Keratinocyte (primary cell): ENCODE data around the gene RER1. TPM values are rescaled to one million over a fixed set of nuclear protein-coding genes. Genes with fewer than 3 reads are reported as not detected.

Experiments used
- DNase-seq: peaks from one replicate; pipeline ENCODE4 v3.0.0-alpha.2; 2011; ENCODE audit warnings: low read depth, missing footprints, low spot score
- FAIRE-seq: peaks from 2 replicates; lab custom pipeline; 2011; peaks lifted over from hg19 to GRCh38; lab: Jason Lieb, UNC
- H2AFZ ChIP-seq: 2 replicates; pipeline ENCODE4 v1.6.0; 2012; ENCODE audit warnings: low read length, control low read depth, inconsistent platforms; ENCODE audit not compliant: control insufficient read depth
- H3K27ac ChIP-seq: 2 replicates; pipeline ENCODE4 v1.5.1; 2011; ENCODE audit warnings: low read length; ENCODE audit not compliant: control insufficient read depth, insufficient read depth
- H3K27me3 ChIP-seq: 3 replicates; pipeline ENCODE4 v1.6.0; 2011; ENCODE audit warnings: low read length; ENCODE audit not compliant: control insufficient read depth, insufficient read depth; ENCODE audit errors: extremely low read depth
- H3K36me3 ChIP-seq, 2 experiments: 2 replicates in 1 of 2; 3 replicates in 1 of 2; pipeline ENCODE4 v1.5.1; 2011; ENCODE audit warnings: low read length in 2 of 2, mild to moderate bottlenecking in 1 of 2; ENCODE audit not compliant: control insufficient read depth in 2 of 2, insufficient read depth in 2 of 2; ENCODE audit errors: extremely low read depth in 1 of 2
- H3K4me1 ChIP-seq: 3 replicates; pipeline ENCODE4 v1.5.1; 2011; ENCODE audit warnings: low read length; ENCODE audit not compliant: control insufficient read depth, insufficient read depth; ENCODE audit errors: extremely low read depth
- H3K4me2 ChIP-seq: 3 replicates; pipeline ENCODE4 v1.6.0; 2011; ENCODE audit warnings: low read depth, low read length; ENCODE audit not compliant: control insufficient read depth, insufficient read depth; ENCODE audit errors: extremely low read depth
- H3K4me3 ChIP-seq, 3 experiments: fragments of 200-600 bp in 1 of 3; sonication (generic) in 1 of 3; 2 replicates in 2 of 3; 3 replicates in 1 of 3; pipeline ENCODE4 v1.5.1; 2011 to 2016; ENCODE audit warnings: low read length in 3 of 3, mild to moderate bottlenecking in 3 of 3, control low read depth in 2 of 3, inconsistent platforms in 1 of 3, low read depth in 1 of 3, mixed read lengths in 1 of 3, mixed run types in 1 of 3, moderate library complexity in 1 of 3; ENCODE audit not compliant: control insufficient read depth in 2 of 3, insufficient read depth in 2 of 3; ENCODE audit errors: extremely low read depth in 1 of 3
- H3K79me2 ChIP-seq: 2 replicates; pipeline ENCODE4 v1.6.0; 2012; ENCODE audit warnings: low read length; ENCODE audit not compliant: control insufficient read depth, insufficient read depth
- H3K9ac ChIP-seq: 3 replicates; pipeline ENCODE4 v1.6.0; 2011; ENCODE audit warnings: low read length; ENCODE audit not compliant: control insufficient read depth, insufficient read depth; ENCODE audit errors: extremely low read depth
- H3K9me1 ChIP-seq: 3 replicates; pipeline ENCODE4 v1.6.0; 2011; ENCODE audit warnings: low read length; ENCODE audit not compliant: control insufficient read depth, insufficient read depth; ENCODE audit errors: extremely low read depth
- H3K9me3 ChIP-seq: 2 replicates; pipeline ENCODE4 v1.5.1; 2012; ENCODE audit warnings: low read depth, low read length; ENCODE audit not compliant: control insufficient read depth
- H4K20me1 ChIP-seq: 3 replicates; pipeline ENCODE4 v1.6.0; 2011; ENCODE audit warnings: low read length; ENCODE audit not compliant: control insufficient read depth, insufficient read depth; ENCODE audit errors: extremely low read depth
- EZH2 ChIP-seq: IDR thresholded peaks from one replicate; pipeline ENCODE4 v1.6.1; 2012; ENCODE audit warnings: inconsistent platforms, mild to moderate bottlenecking, low read length, moderate library complexity
- dilution Hi-C: fragments of 300-500 bp; cut with MboI; formaldehyde crosslinking; loops from one replicate; pipeline ENCODE4 v1.7.0; 2020; ENCODE audit warnings: low sequenced_read_pairs; ENCODE audit not compliant: extremely low pct_ligation_motif_present
- polyA plus RNA-seq, 5 experiments: library from polyadenylated mRNA; depleted of rRNA in 3 of 5; stranded (reverse) in 3 of 5; stranded (forward) in 1 of 5; unstranded in 1 of 5; fragments of >200 nt; gene quantifications; 1 replicate in 1 of 5; 2 replicates in 3 of 5; 3 replicates in 1 of 5; pipeline versions ENCODE4 v1.2.1 to v1.2.3, GENCODE V29; 2011 to 2012; ENCODE audit warnings: missing spikeins in 2 of 5, low read depth in 1 of 5, low replicate concordance in 1 of 5
- TF ChIP-seq, protein P1 (sequence below), 3 experiments: IDR thresholded peaks in 1 of 3; conservative IDR thresholded peaks in 1 of 3; optimal IDR thresholded peaks in 1 of 3; 2 replicates in 2 of 3; 3 replicates in 1 of 3; pipeline versions ENCODE3 to v1.5.1; 2011; ENCODE audit warnings: low read length in 3 of 3, mild to moderate bottlenecking in 3 of 3, moderate library complexity in 2 of 3, control low read depth in 1 of 3, inconsistent platforms in 1 of 3; ENCODE audit not compliant: insufficient read depth in 2 of 3; ENCODE audit errors: extremely low read depth in 1 of 3

RER1 gene
- polyA plus RNA-seq, 1 donor (not counting 4 experiments of a cell fraction or from before 2014, with no cell fraction given) = 297 TPM

GRCh38 chr1:2416403-2416802 lies 24.8 kb downstream of the RER1 start:
- Histone ChIP-seq H3K27me3 (no peaks in the 10 kb centered on the region), H3K36me3 (no peaks in the 10 kb centered on the region), H3K4me3 (peak overlapping the region in 2 of 3 experiments; percentile 26 to 45), H3K9me3 (no peaks in the 10 kb centered on the region), H3K4me1 (peaks cover 32% of the 10 kb centered on the region), H3K9ac (no peak overlapping the region), H4K20me1 (no peaks in the 10 kb centered on the region), H3K27ac (no peak overlapping the region), H3K79me2 (peaks cover 9% of the 10 kb centered on the region), H3K4me2 (peak overlapping the region; percentile 69), H3K9me1 (no peaks in the 10 kb centered on the region), H2AFZ (peak overlapping the region; percentile 35)
- dilution Hi-C loops = loop anchor here (25.0 kb wide), 1 partner anchor 996 kb away; no protein-coding TSS in a partner anchor
- FAIRE-seq (no peak), DNase-seq (no peak)
- TF ChIP-seq, protein P1, sequence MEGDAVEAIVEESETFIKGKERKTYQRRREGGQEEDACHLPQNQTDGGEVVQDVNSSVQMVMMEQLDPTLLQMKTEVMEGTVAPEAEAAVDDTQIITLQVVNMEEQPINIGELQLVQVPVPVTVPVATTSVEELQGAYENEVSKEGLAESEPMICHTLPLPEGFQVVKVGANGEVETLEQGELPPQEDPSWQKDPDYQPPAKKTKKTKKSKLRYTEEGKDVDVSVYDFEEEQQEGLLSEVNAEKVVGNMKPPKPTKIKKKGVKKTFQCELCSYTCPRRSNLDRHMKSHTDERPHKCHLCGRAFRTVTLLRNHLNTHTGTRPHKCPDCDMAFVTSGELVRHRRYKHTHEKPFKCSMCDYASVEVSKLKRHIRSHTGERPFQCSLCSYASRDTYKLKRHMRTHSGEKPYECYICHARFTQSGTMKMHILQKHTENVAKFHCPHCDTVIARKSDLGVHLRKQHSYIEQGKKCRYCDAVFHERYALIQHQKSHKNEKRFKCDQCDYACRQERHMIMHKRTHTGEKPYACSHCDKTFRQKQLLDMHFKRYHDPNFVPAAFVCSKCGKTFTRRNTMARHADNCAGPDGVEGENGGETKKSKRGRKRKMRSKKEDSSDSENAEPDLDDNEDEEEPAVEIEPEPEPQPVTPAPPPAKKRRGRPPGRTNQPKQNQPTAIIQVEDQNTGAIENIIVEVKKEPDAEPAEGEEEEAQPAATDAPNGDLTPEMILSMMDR (optimal IDR thresholded peaks at IDR 0.05 in 1 of 3, IDR thresholded peaks at IDR 0.05 in 1 of 3, conservative IDR thresholded peaks at IDR 0.05 in 1 of 3; ENCODE audit: extremely low read depth in 1 of 3, insufficient read depth in 2 of 3, low read length in 3 of 3) = no peak
- TF ChIP-seq EZH2 = no peak

DNA sequence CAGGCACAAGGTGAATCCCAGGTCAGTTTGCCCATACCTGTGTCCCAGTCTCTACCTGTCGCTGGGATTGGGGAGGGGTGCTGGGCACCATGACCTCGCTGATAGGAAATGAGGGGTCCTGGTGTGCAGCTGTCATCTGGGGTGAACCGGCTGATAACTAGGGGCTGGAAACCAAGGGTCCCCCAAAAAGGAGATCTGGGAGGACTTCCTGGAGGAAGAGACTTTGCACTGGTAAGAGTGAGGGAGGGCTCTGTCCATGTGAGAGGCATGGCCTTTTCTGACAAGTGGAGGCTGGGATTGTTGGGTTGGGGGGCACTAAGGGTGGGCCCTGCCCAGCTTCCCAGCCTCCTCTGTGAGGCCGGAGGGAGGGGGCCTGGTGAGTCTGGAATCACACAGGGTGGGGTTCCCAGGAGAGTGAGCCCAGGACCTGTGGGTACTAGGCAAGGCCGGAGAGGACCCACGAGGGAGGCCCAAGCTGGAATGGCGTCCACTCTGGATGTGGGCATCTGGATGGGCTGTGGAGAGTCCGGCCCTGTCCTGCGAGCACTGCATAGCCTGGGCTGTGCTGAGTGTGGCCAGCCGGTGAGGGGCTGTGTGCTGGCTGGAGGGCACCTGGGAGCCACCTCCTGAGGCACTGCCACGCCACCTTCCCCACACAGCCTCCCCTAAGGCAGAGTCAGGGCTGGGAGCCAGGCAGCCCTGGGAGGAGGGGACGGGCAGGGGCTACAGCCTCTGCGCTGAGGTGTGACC lies 25.6 kb downstream of the RER1 start:
- Histone ChIP-seq H3K4me3 (no peak overlapping the region), H3K79me2 (peaks cover 2% of the 10 kb centered on the region), H3K4me2 (peak overlapping the region; percentile 69), H4K20me1 (no peaks in the 10 kb centered on the region), H3K27ac (no peak overlapping the region), H3K27me3 (no peaks in the 10 kb centered on the region), H3K4me1 (peaks cover 29% of the 10 kb centered on the region), H3K36me3 (no peaks in the 10 kb centered on the region), H3K9me1 (no peaks in the 10 kb centered on the region), H3K9me3 (no peaks in the 10 kb centered on the region), H2AFZ (no peak overlapping the region), H3K9ac (no peak overlapping the region)
- DNase-seq (no peak), FAIRE-seq (no peak)
- dilution Hi-C loops = loop anchor here (25.0 kb wide), 1 partner anchor 995 kb away; no protein-coding TSS in a partner anchor
- TF ChIP-seq EZH2 = no peak
- TF ChIP-seq, protein P1 (optimal IDR thresholded peaks at IDR 0.05 in 1 of 3, IDR thresholded peaks at IDR 0.05 in 1 of 3, conservative IDR thresholded peaks at IDR 0.05 in 1 of 3; ENCODE audit: extremely low read depth in 1 of 3, insufficient read depth in 2 of 3, low read length in 3 of 3) = no peak
